GM18861 (cell line): ENCODE measurements around the gene IRF7.

ENCODE experiments used
- ATAC-seq: cut with Tn5 transposase; IDR thresholded peaks from one replicate; pipeline ENCODE4 v1.9.1; 2021; ENCODE audit not compliant: unreplicated experiment

The IRF7 gene

DNA sequence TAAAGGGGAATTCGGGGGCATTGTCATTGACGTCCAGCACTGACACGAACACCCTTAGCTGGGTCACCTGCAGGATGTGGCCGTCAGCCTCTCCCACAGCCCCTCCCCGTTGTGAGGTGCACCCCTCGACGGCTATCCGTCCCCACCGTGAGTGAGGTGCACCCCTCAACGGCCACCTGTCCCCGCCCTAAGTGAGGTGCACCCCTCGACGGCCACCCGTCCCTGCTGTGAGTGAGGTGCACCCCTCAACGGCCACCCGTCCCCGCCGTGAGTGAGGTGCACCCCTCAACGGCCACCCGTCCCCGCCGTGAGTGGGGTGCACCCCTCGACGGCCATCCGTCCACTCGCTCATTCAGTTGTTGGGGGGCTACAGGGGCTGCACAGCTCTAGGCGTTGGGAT is 6.1 kb upstream of the IRF7 start:
- no peak for ATAC-seq

GRCh38 chr11:620935-621814 is 5.4 kb upstream of the IRF7 start:
- ATAC-seq: no peak

GRCh38 chr11:620201-620600 is 4.5 kb upstream of the IRF7 start:
- ATAC-seq: no peak

DNA sequence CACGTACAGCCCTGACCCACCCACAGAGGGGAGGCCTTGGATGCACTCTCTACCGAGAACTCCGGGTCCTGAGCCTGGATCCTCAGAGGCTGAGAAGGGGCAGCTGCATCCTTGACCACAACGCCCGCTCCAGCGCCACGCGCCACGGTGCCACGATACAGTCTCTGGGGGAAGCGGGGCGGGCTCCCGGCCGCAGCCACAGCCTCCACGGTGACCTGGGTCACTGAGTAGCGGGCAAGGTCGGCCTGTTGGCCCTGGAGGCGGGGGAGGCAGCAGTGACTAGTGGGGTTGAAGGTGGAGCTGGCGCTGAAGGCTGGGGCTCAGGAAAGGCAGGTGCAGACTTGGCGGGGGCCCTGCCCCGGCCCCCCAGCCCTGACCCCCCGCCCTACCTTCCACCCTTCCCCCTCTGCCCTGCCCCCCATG is 3.9 kb upstream of the IRF7 start:
- ATAC-seq: no peak

GRCh38 chr11:618856-619627 is 3.3 kb upstream of the IRF7 start:
- no peak for ATAC-seq

DNA sequence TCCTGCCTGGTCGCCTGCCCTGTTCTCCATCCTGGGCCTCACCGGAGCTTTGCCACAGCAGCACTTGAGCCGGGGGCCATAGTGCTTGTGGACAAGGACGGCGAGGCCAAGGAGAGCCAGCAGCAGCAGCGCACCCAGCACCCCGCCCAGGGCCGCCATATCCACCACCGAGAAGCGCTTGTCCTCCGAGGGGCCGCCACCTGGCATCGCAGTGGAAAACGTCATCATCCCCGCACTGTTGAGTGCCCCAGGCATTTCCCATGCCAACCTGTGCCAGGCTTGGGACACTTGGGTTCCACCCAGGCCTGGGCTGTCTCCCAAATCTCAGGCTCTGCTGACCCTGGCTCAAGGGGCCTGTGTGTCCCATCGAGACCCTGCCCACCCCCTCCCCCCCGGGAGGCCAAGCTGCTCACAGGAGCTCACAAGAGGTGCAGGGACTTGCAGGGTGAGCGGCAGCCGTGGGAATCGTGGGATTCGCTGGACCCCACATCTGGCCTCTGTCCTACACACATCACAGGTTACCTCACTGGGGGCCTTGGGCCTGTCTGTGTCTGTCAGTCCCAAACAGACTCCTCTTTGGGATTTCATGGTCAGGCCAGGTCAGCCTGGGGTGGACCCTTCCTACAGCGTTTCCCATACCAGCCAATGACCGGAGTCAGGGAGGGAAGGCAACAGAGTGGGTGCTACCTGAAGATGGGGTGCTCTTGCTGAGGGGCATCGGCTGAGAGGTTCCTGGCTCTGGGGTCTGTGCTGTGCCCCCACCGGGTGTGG is 2.3 kb upstream of the IRF7 start:
- no peak for ATAC-seq

- no peak for ATAC-seq
Measured at GRCh38 chr11:617199-617911, 1.6 kb upstream of the IRF7 start.

GRCh38 chr11:616320-617198 is 809 bp upstream of the IRF7 start:
- no peak for ATAC-seq

GRCh38 chr11:614623-615503 is 887 bp downstream of the IRF7 start:
- no peak for ATAC-seq

DNA sequence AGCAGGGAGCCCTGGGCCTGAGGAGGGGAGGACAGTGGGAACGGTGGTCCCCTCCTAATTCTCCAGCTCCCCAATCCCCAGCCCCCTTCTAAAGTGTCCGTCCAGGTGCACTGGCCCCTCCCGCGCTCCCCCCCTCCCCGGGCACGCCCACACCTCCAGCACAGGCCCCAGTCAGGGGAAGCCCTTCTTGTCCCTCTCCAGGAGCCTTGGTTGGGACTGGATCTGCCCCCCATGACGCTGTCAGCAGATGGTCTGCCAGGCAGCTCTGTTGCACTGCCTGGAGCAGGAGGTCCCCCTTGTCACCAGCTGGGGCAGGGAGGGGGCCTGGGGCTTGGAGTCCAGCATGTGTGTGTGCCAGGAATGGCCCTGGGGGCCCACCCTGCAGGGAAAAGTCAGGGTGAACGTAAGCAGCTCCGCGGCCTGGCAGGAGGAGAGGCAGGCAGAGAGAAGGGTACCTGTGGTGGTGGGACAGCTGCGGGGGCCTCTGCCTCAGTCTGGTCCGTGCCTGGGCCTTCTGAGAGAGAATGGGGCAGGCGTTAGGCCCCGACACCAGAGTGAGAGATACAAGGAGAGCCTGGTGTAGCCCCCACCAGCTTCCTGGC is 1.6 kb downstream of the IRF7 start:
- no peak for ATAC-seq

DNA sequence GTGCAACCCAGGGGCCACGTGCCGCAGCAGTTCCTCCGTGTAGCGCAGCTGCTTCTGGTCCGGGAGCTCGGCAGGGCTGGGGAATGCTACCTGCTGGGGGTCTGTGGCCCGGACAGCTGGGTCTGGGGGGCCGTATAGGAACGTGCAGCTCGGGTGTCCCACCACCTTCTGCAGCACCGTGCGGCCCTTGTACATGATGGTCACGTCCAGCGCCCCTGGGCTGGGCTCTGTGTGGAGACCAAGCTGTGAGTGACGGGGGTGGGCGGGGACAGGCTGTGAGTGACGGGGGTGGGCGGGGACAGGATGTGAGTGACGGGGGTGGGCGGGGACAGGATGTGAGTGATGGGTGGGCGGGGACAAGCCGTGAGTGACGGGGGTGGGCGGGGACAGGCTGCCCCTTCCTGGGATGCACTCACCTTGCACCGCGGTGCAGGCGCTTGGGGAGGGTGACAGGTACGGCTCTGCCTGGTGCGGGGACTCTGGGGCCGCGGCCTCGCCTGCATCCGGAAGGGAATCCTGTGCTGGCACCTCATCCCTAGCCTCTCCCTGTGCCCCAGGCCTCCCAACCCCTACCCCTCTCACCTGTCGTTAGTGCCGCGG is 2.3 kb downstream of the IRF7 start:
- no peak for ATAC-seq

DNA sequence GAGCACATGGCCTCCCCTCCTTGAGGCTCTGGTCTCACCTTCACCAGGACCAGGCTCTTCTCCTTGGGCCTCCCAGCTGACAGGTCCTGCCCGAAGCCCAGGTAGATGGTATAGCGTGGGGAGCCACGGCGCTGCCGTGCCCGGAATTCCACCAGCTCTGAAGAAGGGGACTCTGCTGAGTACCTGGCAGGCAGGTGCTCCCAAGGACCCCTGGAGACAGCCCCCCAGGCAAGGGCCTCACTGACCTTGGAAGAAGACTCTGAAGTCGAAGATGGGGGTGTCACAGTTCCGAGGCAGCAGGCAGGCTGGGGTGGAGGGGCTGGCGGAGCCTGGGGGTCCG is 2.8 kb downstream of the IRF7 start:
- no peak for ATAC-seq

DNA sequence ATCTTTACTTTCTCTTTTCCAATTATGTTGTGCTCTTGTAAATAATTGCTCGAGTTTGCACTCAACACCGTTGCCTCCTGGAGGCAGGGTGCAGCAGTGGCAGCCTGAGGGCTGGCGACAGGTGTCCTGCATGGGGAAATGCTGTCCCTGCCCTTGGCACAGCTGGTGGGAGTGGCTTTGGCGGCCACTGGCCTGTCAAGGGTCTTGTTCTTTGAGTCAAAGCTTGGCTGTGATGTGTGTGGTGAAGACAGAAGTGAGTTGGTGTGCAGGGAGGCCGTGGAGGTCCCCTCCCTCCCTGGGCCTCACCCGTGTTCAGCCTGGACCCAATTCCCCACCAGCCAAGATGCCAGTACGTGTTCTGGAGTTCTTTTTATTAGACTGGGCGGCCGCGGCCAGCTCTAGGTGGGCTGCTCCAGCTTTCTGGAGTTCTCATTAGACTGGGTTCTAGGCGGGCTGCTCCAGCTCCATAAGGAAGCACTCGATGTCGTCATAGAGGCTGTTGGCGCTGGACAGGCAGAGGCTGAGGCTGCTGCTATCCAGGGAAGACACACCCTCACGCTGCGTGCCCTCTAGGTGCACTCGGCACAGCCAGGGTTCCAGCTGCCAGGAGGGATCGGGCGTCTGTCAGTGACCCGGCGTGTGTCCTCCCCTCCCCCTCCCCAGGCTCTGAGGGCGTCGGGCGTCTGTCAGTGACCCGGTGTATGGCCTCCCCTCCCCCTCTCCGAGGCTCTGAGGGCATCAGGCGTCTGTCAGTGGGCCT is 3.4 kb downstream of the IRF7 start:
- no peak for ATAC-seq

DNA sequence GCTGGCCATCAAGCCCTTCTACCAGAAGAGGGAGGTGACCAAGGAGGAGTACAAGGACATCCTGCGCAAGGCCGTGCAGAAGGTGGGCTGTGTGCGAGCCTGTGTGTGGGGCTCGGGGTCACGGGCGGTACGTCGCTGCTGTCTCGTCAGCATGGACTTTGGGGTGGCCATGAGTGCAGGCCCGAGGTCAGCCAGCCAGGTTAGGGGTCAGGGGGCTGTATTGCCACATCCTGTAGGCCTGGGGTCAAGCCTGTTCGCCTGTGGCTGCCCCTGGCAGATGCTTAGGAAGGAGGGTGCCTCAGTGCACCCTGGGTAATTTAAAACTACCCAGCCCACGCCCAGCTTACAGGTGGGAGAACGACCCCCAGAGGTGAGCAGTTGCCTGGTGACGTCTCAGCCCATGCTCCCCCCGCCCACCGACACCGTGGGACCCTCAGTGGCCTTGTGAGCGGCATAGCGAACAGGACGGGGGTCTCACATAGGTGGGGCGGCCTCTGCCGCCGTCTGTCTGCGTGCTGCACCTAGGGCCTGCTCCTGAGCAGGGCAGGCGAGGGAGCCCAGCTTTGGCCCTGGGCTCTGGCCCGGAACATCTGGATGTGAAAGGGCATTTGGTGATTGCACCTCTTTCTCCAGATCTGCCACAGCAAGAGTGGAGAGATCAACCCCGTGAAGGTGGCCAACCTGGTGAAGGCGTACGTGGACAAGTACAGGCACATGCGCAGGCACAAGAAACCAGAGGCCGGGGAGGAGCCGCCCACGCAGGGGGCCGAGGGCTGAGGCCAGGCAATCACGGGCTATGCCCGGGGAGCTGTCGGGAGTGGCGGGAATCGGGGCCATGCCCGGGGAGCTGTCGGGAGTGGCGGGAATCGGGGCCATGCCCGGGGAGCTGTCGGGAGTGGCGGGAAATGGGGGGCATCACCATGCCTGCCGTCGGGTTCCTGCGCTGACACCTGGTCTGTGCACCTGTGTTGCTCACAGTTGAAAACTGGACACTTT is 4.5 kb downstream of the IRF7 start:
- ATAC-seq: no peak

DNA sequence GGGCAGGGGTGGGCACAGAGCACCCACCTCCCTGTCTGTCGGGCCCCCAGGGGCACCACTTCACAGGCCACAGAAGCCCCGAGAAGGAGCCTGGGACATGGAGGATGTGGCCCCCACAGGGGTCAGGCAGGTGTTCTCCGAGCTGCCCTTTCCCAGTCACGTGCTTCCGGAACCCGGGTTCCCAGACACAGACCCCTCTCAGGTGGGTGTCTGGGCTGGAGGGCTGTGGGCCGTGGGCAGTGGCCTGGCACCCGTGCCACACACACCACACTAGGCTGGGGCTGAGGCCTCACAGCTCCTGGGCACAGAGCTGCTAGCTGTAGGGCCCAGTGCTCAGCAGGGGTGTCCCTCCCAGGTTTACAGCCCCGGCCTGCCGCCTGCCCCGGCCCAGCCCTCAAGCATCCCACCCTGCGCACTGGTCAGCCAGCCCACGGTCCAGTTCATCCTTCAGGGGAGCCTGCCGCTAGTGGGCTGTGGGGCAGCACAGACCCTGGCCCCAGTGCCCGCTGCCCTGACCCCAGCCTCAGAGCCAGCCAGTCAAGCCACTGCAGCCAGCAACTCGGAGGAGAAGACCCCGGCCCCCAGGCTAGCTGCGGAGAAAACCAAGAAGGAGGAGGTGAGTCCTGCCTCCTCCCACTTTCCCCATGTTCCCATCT is 5.5 kb downstream of the IRF7 start:
- ATAC-seq: no peak

DNA sequence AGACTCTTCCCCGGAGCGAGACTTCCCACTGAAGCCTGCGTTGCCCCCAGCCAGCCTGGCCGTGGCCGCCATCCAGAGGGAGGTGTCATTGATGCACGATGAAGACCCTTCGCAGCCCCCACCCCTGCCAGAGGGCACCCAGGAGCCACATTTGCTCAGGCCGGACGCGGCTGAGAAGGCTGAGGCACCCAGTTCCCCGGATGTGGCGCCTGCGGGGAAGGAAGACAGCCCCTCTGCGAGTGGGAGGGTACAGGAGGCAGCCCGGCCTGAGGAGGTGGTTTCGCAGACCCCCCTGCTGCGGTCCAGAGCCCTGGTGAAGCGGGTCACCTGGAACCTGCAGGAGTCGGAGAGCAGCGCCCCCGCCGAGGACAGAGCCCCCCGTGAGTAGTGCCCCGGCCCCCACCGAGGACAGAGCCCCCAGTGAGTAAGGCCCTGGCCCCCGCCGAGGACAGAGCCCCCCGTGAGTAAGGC is 6.4 kb downstream of the IRF7 start:
- ATAC-seq: no peak
